Occipital lobe (tissue), 2 donors: ENCODE measurements around the gene HTR1B. TPM values are rescaled to one million over a fixed set of nuclear protein-coding genes. Genes with fewer than 3 reads are reported as not detected.

ENCODE experiments used
- DNase-seq: peaks from one replicate; lab custom pipeline; 2025; lab: John Stamatoyannopoulos, UW
- total RNA-seq: library from RNA; depleted of rRNA; stranded (reverse); fragments of >200 nt; gene quantifications from one replicate; pipeline ENCODE4 v1.2.3, GENCODE V29; 2014

The HTR1B gene
- total RNA-seq, 1 donor from 2014 or later: 0.94 TPM

DNA sequence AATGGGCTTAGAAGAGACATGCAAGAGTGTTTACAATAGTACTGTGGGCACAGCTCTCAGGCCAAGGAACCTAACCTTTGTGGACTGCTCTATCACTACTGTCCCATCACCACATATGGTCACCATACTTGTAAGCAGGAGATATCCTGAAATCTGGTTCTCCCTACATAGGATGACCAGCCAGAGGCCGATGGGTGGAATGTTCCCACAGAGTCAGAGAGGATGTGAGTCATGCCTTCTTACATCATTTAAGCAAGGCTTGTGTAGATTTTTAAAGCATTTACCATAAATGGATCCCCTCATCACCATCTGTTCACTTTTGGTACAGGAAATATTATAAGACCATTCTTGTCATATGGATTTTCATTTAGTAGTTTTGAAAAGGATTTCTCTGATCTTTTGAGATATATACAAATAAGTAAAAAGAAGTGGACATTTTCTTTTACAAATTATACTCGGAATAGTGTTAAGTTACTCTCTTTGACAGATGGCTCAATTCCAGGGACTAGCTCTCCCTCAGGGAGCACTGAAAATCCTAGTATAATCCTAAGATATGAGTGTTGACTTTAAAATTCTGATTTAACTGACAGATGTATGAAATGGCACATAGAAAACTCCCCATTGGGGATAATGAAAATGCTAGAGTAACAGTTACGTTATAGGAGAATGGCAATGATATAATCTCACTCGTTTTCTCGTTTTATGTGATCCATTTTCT is 6.6 kb downstream of the HTR1B start:
- DNase-seq: no peak

DNA sequence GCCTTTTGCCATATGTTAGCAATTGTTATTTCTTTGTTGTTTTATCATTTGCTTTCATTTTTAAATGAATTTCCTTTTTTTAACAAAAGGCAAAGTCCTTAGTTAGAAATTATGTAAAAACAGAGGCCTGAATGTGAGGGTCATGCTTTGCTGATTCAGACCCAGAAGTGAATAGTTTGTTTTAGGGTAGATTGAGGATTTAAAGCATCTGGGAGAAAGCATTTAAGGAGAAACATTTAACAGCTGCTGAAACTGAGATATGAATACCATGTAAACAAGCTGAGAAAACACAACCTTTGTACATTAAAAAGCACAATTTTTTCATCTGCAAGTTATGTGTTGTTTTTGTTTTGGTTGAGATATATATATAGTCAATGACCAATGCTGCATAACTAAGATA is 8.0 kb downstream of the HTR1B start:
- no peak for DNase-seq

DNA sequence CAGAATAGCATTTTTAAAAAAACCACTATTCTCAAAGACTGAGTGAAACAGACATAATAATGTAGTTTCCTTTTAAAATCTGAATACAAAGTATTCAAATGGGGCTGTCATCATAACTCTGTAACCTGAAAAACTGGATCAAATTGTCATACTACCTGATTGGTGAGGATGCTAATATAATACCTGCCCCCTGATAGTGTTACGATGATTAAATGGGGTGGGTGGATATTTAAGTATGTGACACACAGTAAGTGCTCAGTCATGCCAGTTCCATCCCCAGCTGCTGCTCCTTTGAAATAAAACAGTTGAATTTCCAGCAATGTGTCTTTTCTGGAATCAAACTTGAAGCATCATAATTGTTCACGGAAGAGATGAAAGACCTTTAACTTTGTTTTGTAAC is 8.9 kb downstream of the HTR1B start:
- no peak for DNase-seq

DNA sequence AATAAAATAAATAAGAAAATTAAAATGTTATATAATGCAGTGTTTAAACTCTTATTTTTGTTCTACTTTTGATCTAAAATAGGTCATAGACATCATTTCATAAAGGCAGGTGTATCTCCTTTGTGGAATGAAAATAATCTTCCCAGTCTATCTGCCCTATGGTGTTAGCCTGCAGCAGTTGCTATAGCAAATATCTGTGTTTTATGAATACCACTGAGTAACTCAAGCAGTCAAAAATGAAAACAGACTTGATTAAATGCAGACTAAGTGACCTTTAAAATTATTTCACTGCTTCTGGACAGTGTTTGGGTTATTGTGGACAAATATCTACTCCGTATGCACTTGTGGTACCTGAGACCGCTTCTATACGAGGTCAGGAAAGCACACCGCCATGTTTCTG is 11.8 kb downstream of the HTR1B start:
- DNase-seq: no peak

DNA sequence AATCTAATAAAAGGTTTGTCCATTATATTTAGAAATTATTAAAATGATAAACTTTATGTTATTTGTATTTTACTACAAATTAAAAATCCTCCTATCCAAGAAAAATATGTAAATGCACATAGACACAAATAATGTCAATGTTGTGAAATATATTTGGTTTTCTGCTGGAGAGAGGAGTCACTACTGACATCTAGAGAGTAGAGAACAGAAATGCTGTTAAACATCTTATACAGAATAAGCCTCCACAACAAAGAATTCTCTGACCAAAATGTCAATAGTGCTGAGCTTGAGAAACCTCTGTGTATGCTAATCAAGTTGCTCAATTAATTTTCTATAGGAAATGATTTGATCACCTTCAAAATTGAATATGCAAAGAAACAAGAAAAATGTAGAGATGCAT is 12.4 kb downstream of the HTR1B start:
- no peak for DNase-seq

DNA sequence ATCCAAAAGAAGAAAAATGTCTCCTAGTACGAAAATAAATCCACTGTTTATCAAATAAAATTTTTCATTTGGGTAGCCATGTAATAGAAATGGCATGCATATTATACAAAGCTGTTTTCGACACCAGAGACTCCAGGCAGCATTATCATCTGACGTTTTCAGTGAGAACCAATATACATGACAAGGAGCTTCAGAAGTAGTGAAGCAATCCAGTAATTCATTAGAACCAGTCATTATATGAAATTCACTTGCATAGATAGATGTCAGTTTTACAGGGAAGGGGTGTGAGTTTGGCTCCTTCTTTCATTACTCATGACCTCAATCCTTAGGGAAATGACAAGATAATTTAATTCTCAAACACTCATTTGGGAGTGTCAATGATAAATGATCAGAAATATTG is 14.7 kb downstream of the HTR1B start:
- no peak for DNase-seq

DNA sequence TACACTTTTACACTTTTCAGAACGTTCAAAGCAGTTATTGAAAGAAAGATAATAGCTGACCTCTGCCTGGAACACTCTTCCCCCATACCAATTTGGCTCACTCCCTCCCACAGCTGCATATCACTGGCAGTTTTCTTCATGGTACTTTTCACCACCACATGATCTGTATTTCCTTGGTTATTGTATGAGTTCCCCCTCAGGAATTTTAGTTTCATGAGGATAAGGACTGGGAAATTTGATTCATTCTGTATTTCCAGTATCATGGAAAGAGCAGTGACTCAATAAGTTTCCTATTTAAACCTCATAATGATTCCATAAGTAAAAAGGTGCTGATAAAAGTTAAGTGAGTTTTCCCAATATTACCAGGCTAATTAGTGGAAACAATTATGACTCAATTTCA is 16.0 kb downstream of the HTR1B start:
- DNase-seq: no peak

DNA sequence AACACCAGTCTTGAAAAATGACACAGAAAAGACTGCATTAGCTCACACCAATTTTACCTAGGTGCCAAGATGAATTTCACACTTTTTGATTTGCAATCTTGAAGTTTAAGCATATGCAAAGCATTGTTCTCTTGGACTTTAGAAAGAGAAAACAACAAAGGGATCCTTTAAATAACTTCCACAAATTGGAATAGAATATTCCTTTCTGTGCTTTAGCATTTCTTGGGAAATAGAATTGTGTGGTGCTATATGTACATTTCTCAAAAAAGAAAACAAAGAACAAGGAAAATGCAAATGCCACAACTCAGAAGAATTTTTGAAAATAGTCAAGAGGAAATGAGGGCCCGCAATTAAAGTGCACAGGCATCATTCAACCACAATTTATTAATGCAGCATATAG is 17.0 kb downstream of the HTR1B start:
- DNase-seq: no peak

DNA sequence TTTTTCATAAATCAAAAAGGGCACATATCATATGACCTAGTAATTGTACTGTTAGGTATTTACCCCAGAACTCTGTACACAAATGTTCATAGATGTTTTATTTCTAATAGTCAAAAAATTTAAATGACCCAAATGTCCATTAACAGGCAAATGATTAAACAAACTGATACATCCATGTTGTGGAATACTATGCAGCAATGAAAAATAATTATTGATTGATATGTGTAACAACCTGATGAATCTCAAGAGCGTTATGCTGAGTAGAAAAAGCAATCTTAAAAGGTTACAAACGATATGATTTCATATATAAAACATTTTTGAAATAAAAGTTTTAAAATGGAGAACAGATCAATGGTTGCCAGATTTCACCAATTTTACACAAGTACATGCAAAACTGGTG is 18.1 kb downstream of the HTR1B start:
- DNase-seq: no peak

DNA sequence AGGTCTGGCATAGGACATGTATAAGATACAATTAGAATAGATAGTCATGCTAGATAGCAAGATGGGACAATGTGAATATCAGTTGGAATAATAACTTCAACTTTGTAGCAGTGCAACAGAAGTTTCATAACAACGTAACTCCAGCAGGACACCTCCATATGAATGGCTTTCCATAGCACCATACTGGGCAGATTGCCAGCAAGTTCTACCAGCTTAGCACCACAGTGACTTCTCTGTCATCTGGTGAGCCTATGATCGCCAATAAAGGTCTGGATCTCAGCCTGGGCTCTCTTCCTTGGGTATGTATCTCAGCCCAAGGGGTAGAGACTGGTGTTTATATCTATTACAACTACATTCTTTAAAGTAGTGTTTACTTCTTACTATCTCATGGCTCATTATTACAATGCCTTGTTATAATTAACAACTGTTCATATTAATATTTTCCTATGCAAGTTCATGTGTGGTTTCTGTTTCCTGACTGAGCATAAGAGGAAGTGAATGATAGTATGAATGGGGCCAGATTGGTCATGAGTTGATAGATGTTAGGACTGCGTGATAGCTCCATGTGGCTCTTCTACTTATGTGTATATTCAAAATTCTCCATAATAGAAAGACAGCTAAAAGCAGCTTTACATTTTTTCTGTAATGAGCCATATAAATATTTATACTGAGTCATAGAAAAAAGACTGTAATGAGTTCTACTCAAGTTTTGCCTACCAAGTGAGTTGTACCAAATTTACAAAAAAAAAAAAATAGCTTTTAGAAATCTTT is 22.9 kb downstream of the HTR1B start:
- DNase-seq: no peak

DNA sequence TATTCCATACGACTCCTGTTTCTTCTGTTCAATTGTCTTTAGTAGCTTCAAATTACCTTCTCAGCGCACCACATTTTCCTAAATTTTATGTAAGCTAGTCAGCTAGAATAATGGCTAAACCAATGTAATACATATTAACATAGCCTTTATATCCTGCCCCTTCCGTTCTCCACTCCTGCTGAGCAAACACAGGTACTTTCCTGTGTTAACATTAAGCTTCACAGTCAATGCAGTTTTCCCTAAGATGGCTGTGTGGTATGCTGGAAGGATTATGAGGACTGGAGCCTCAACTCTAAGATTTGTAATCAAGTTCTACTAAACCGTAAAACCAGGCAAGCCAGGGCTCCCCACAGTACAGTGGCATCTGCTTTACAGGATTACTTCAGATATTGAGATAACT is 29.4 kb downstream of the HTR1B start:
- DNase-seq: no peak

DNA sequence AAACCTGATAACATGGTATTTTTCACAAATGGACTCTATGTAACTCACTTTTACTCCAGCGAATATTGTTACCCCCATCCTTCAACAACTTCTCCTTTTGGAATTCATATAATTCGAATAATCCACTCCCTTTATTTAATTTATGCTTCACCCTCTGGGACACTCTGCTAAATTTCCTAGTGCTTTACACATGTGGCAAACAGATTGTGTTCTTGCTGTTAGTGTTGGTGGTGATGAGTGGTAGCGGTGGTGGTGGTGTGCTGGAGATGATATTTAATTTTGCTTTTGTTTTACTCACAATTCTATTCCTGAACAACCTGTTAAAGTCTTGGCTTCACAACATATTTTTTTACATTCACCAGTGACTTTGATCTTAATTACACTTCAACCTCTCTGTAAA is 32.8 kb downstream of the HTR1B start:
- DNase-seq: no peak

DNA sequence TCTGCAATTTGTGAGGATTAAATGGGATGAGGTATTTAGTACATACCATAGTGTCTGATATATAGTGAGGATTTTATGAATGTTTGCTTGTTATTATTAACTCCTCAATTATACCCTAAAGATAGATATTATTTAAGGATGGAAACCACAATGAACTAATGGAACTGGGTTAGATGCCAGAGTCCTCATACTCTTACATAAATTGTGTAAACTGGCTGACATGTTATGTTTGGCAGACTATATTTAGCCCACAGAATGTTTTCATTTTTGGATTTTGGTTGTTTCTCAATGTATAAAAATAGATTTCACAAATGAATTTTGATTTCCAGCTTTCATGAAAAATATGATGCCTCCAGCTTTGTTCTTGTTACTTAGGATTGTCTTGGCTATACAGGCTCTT is 37.6 kb downstream of the HTR1B start:
- no peak for DNase-seq

DNA sequence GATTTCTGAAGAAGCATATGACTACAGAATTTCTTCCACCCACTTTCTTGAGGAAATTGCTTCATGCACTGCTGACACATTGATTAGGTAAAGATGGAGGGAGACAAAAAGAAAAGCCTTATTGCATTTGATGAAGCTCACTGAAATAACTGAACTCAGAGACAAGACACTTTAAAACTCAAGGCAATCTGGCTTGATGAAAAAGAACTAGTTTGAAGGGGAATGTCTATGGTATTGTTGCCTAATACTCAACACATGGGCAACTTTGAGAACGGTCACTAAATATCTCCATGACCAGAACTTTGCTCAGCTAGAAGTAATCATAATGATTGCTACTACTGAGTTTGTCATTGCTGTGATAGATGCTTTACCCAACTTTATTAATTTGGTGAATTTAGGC is 38.1 kb downstream of the HTR1B start:
- DNase-seq: no peak

DNA sequence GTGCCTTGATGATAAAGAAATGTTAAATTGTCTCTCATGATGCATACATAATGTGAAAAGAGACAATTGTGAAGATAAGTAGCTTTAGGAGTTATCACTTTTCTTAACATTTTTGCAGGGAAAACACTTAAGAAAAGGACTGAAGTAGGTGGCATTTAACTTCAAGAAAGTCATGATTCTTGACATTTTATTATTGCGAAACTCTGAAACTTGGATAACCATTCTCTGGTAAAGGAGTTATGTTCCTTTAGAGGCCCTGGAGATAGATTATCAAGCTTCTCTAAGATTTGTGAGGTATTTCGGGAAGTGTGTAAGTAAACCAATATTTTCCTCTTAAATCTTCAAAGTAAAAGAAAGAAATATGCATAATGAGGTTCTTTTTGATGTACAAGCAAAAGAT is 38.5 kb downstream of the HTR1B start:
- no peak for DNase-seq

DNA sequence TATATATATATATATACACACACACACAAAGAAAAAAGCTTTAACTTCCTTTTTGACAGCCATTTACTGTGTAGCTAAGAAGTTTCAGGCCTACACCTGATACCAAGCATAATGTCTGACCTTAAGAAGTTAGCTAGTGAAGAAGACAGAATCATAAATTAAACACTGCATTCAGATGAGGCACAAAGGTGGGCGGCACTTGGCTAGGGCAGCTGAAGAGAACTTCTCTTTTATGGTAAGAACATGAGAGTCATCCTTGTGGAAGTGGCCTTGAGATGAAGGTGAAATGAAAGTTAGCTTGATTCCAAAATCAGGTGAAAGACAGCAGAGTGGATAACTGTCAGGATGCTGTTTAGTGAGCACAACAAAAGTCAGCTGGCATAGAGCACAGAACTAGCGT is 46.5 kb downstream of the HTR1B start:
- no peak for DNase-seq

DNA sequence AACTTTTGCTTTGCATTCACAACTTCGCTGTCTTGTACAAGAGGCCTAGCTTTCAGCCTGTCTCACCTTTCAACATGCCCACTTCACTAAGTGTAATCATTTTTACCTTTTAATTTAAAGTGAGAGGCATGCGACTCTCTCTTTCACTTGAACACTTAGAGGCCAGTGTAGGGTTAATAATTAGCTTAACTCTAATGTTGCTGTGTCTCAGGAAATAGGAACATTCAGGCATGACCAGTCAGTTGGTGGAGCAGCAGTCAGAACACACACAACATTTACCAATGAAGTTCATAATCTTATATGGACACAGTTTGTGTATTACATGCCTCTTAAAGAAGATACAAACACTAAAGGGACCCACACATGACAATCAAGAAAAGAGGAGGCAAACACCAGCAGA is 47.6 kb downstream of the HTR1B start:
- no peak for DNase-seq

Other genes with a start within 250 kb of the HTR1B start
- 0.47 TPM for gene MEI4, start 189.5 kb upstream of the HTR1B start, total RNA-seq